Measurements from ENCODE around the gene SLFNL1. TPM values are rescaled to one million over a fixed set of nuclear protein-coding genes. Genes with fewer than 3 reads are reported as not detected.

SLFNL1 gene
- total RNA-seq, 1 experiment from 2014 or later: not detected

DNA sequence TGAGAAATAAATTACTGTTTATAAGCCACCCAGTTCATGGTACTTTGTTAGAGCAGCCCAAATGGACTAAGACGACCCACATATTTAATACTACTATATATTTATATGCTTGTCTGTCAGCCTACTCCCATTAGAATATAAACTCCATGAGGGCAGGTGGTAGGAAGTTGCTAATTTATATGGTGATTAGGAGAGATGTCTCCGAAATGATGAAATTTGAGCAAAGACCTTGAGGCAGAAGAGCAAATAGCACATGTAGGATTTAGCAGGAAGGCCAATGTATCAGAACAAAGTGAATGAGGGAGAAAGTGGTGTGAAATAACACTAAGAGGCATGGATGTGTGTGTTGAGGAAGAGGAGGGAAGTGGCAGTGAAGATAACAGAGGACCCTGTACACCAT, 10.6 kb upstream of the SLFNL1 start:
- TF ChIP-seq, protein P1, sequence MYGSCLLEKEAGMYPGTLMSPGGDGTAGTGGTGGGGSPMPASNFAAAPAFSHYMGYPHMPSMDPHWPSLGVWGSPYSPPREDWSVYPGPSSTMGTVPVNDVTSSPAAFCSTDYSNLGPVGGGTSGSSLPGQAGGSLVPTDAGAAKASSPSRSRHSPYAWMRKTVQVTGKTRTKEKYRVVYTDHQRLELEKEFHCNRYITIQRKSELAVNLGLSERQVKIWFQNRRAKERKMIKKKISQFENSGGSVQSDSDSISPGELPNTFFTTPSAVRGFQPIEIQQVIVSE (CRISPR knock-in tag; IDR thresholded peaks at IDR 0.05; ENCODE audit: borderline replicate concordance): no peak
- TF ChIP-seq JAZF1 (CRISPR knock-in tag; IDR thresholded peaks at IDR 0.05) (no peak), MYBL2 (CRISPR knock-in tag; IDR thresholded peaks at IDR 0.05) (no peak)
- ChIA-PET POLR2A (no interaction called here), CTCF (no interaction called here)
- ATAC-seq (no peak), DNase-seq (ENCODE audit: low spot score) (no peak)
- H3K27ac Mint-ChIP-seq: no peak overlapping the region
- H3K4me3 Mint-ChIP-seq: no peak overlapping the region
- peaks cover 37% of the 10 kb centered on the region for H3K36me3 Mint-ChIP-seq
- peaks cover 4% of the 10 kb centered on the region; the same call in 1 of the 2 replicates for H3K27me3 Mint-ChIP-seq (ENCODE audit: low read depth)
- H3K4me1 Mint-ChIP-seq: peaks cover 19% of the 10 kb centered on the region
- H3K9me3 Mint-ChIP-seq: peaks cover 4% of the 10 kb centered on the region; the same call in 1 of the 2 replicates

DNA sequence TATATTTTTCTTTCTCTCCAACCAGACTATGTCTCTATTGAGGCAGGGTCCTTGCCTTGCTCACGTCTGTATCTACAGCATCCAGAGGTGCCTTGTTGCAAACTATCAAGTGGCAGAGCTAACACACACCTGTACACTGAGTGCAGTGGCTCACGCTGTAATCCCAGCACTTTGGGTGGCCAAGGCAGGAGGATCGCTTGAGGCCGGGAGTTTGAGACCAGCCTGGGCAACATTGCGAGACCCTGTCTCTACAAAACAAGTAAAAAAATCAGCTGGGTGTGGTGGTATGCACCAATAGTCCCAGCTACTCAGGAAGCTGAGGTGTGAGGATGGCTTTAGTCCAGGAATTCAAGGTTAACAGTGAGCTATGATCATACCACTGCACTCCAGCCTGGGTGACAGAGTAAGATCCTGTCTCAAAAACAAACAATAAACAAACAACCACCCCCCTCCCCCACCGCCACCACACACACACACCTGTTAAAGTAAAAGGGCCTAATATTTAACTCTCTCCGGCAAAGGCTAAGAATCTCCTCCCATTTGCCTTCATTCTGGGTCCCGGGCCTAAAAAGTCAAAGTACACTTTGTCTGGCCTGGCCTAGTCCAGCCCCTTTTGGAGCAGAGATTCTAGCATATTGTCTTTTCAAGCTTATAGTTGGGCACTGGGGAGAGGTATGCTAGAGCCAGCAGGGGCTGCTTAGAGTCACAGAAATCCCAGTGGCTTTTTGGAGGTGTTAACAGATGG, 9.5 kb upstream of the SLFNL1 start:
- Mint-ChIP-seq H3K36me3 (peaks cover 37% of the 10 kb centered on the region), H3K9me3 (peaks cover 4% of the 10 kb centered on the region; the same call in 1 of the 2 replicates), H3K27me3 (ENCODE audit: low read depth) (peaks cover 8% of the 10 kb centered on the region; the same call in 1 of the 2 replicates), H3K4me1 (peaks cover 19% of the 10 kb centered on the region), H3K27ac (no peak overlapping the region), H3K4me3 (no peak overlapping the region)
- ChIA-PET POLR2A (no interaction called here), CTCF (no interaction called here)
- no peak for TF ChIP-seq ZNF317 (CRISPR knock-in tag; IDR thresholded peaks at IDR 0.05; ENCODE audit: borderline replicate concordance, low read depth)
- ATAC-seq (no peak), DNase-seq (ENCODE audit: low spot score) (no peak)

DNA sequence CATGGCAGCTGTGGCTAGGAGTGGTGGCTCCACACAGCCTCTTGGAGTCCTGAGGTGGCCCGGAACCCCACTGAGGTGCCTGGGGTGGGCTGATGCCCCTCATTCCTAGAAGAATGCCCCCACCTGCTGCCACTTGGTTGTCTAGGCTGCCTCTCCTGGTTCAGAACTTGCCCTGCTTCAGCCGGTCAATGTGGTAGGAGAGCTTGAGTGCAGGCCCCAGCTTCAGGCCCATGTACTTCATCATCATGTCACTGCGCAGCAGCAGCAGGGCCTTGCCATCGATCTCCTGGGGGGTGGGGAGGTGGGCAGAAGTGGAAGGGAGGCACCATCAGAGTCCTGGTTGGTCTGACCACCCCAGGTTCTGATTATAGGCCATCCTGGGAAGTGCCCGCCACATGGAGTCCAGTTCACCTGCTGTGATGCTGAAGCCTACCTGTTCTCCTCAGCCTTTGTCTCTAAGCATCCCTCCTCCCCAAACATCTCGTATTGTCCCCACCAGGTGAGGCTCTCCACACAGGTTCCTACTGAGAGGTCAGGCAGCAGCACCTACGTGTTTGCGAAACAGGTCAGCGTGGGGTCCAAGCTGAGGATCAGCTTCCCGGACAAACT, 6.6 kb upstream of the SLFNL1 start:
- Mint-ChIP-seq H3K27ac (no peak overlapping the region), H3K4me3 (no peak overlapping the region), H3K36me3 (peaks cover 30% of the 10 kb centered on the region), H3K4me1 (peaks cover 10% of the 10 kb centered on the region), H3K9me3 (peaks cover 4% of the 10 kb centered on the region; the same call in 1 of the 2 replicates), H3K27me3 (ENCODE audit: low read depth) (peaks cover 29% of the 10 kb centered on the region)
- ChIA-PET POLR2A (no interaction called here), CTCF (no interaction called here)
- ATAC-seq (no peak), DNase-seq (ENCODE audit: low spot score) (no peak)
- TF ChIP-seq OVOL2 (CRISPR knock-in tag; IDR thresholded peaks at IDR 0.05; ENCODE audit: borderline replicate concordance) (no peak), CREB1 (CRISPR knock-in tag; IDR thresholded peaks at IDR 0.05) (no peak), SMAD3 (CRISPR knock-in tag; IDR thresholded peaks at IDR 0.05; ENCODE audit: borderline replicate concordance) (no peak), NR1H2 (CRISPR knock-in tag; IDR thresholded peaks at IDR 0.05) (no peak), FOXJ3 (CRISPR knock-in tag; IDR thresholded peaks at IDR 0.05; ENCODE audit: borderline replicate concordance) (no peak), RELA (CRISPR knock-in tag; IDR thresholded peaks at IDR 0.05; ENCODE audit: borderline replicate concordance) (no peak), ZNF219 (CRISPR knock-in tag; IDR thresholded peaks at IDR 0.05; ENCODE audit: borderline replicate concordance) (no peak), ESRRA (CRISPR knock-in tag; IDR thresholded peaks at IDR 0.05; ENCODE audit: borderline replicate concordance) (no peak), IRF2 (CRISPR knock-in tag; IDR thresholded peaks at IDR 0.05; ENCODE audit: borderline replicate concordance, low read depth) (no peak)
- TF ChIP-seq, protein P2, sequence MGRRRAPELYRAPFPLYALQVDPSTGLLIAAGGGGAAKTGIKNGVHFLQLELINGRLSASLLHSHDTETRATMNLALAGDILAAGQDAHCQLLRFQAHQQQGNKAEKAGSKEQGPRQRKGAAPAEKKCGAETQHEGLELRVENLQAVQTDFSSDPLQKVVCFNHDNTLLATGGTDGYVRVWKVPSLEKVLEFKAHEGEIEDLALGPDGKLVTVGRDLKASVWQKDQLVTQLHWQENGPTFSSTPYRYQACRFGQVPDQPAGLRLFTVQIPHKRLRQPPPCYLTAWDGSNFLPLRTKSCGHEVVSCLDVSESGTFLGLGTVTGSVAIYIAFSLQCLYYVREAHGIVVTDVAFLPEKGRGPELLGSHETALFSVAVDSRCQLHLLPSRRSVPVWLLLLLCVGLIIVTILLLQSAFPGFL (CRISPR knock-in tag; IDR thresholded peaks at IDR 0.05; ENCODE audit: borderline replicate concordance): no peak
- TF ChIP-seq, protein P3, sequence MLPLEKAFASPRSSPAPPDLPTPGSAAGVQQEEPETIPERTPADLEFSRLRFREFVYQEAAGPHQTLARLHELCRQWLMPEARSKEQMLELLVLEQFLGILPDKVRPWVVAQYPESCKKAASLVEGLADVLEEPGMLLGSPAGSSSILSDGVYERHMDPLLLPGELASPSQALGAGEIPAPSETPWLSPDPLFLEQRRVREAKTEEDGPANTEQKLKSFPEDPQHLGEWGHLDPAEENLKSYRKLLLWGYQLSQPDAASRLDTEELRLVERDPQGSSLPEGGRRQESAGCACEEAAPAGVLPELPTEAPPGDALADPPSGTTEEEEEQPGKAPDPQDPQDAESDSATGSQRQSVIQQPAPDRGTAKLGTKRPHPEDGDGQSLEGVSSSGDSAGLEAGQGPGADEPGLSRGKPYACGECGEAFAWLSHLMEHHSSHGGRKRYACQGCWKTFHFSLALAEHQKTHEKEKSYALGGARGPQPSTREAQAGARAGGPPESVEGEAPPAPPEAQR (CRISPR knock-in tag; IDR thresholded peaks at IDR 0.05): no peak
- TF ChIP-seq, protein P4, sequence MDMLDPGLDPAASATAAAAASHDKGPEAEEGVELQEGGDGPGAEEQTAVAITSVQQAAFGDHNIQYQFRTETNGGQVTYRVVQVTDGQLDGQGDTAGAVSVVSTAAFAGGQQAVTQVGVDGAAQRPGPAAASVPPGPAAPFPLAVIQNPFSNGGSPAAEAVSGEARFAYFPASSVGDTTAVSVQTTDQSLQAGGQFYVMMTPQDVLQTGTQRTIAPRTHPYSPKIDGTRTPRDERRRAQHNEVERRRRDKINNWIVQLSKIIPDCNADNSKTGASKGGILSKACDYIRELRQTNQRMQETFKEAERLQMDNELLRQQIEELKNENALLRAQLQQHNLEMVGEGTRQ (CRISPR knock-in tag; IDR thresholded peaks at IDR 0.05): no peak
- TF ChIP-seq, protein P5, sequence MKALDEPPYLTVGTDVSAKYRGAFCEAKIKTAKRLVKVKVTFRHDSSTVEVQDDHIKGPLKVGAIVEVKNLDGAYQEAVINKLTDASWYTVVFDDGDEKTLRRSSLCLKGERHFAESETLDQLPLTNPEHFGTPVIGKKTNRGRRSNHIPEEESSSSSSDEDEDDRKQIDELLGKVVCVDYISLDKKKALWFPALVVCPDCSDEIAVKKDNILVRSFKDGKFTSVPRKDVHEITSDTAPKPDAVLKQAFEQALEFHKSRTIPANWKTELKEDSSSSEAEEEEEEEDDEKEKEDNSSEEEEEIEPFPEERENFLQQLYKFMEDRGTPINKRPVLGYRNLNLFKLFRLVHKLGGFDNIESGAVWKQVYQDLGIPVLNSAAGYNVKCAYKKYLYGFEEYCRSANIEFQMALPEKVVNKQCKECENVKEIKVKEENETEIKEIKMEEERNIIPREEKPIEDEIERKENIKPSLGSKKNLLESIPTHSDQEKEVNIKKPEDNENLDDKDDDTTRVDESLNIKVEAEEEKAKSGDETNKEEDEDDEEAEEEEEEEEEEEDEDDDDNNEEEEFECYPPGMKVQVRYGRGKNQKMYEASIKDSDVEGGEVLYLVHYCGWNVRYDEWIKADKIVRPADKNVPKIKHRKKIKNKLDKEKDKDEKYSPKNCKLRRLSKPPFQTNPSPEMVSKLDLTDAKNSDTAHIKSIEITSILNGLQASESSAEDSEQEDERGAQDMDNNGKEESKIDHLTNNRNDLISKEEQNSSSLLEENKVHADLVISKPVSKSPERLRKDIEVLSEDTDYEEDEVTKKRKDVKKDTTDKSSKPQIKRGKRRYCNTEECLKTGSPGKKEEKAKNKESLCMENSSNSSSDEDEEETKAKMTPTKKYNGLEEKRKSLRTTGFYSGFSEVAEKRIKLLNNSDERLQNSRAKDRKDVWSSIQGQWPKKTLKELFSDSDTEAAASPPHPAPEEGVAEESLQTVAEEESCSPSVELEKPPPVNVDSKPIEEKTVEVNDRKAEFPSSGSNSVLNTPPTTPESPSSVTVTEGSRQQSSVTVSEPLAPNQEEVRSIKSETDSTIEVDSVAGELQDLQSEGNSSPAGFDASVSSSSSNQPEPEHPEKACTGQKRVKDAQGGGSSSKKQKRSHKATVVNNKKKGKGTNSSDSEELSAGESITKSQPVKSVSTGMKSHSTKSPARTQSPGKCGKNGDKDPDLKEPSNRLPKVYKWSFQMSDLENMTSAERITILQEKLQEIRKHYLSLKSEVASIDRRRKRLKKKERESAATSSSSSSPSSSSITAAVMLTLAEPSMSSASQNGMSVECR (CRISPR knock-in tag; IDR thresholded peaks at IDR 0.05; ENCODE audit: borderline replicate concordance): no peak
- TF ChIP-seq, protein P1 (CRISPR knock-in tag; IDR thresholded peaks at IDR 0.05; ENCODE audit: borderline replicate concordance): no peak
- TF ChIP-seq, protein P6, sequence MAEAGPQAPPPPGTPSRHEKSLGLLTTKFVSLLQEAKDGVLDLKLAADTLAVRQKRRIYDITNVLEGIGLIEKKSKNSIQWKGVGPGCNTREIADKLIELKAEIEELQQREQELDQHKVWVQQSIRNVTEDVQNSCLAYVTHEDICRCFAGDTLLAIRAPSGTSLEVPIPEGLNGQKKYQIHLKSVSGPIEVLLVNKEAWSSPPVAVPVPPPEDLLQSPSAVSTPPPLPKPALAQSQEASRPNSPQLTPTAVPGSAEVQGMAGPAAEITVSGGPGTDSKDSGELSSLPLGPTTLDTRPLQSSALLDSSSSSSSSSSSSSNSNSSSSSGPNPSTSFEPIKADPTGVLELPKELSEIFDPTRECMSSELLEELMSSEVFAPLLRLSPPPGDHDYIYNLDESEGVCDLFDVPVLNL (CRISPR knock-in tag; IDR thresholded peaks at IDR 0.05; ENCODE audit: borderline replicate concordance, low read depth): no peak

Measured in WTC11 (cell line).